GM21619 (cell line): ENCODE results near the gene CUX1.

ENCODE experiments used
- ATAC-seq: cut with Tn5 transposase; IDR thresholded peaks from one replicate; pipeline ENCODE4 v1.9.1; 2021; ENCODE audit not compliant: unreplicated experiment

CUX1 gene

DNA sequence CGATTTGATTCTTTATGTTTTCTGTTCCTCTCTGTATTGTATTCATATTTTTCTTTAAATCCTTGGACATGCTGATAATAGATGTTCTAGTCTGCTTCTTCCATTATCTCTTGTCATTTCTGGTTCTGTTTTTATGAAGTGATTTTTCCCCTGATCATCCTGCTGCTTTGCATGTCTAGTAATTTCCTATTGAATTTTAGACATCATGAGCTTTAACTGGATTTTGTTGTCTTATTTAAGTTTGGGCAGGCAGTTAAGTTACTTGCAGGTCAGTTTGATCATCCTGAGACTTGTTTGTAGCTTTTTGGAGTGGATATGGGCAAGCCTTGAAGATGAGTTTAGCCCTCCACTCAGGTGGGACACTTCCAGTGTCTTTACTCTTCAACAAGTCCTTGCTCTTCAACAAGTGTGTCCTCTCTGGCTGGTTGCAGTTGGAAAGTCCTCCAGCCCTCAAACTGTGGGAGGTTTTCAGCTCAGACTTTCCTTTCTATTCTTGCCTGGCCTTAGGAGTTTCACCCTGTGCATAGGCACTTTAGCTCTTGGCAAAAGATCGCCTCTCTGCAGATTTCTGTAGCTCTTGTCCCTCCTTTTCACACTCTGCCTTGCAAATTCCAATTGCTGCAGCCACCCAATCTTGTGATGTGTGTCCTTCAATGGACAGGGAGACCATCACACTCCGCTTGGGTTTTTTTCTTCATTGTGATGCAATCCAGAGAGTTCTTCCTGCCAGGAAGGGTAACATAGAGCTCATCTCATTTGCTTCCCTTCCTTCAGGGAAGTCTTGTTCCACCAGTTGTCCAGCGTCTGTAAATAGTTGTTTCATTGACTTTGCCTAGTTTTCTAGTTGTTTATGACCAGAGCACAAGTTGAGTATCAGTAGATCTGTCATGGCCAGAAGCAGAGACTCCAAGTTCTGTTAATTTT lies 272.0 kb downstream of the CUX1 start:
- no peak for ATAC-seq

DNA sequence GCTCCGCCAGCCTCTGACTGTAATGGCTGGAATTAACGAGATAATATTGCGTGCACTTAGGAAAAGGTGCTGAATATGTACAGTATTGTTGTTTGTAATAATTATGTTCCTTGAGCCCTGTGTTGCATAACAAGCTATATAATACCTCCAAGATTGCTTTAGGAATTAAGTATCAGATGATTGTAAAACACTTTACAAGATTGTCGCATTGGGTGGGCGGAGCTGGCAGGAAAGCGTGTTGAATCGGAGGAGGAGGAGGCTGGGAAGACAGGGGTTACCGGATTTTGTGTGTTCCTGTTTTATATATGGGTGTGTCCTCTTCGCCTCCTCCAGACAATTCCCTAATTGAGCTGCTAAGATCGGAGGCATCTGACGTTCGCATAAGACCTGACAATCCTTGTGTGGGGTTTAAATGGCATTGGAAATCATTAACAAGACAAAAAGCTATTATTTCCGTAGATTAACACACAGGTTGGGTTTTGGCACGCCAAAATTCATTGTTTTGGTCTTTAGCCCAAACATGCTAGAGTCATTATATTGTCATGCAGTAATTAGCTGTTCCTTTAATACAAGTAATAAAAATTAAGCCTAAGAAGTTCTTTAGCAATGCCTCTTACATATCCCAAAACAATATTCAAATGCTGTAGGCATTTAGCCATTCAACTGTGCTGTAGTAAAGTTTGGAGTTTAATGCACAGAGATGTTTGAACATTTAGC lies 276.3 kb downstream of the CUX1 start:
- ATAC-seq, result no peak

DNA sequence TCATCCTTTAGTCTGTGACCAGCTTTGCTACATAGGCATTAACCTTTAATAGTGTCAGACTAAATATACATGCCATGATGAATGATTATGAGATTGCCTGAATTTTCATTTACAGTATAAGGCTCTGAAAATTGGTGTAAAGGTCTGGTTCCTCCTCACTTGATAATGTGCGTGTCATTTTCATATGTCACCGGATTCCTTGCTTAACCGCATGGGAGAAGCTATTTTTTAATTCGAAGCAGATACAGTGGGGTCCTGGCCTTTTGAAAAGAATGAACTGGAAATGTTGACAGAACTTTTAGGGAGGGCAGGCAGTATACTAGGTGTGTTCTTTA lies 276.9 kb downstream of the CUX1 start:
- ATAC-seq, result no peak

GRCh38 chr7:102095321-102096011 lies 278.0 kb downstream of the CUX1 start:
- no peak for ATAC-seq

DNA sequence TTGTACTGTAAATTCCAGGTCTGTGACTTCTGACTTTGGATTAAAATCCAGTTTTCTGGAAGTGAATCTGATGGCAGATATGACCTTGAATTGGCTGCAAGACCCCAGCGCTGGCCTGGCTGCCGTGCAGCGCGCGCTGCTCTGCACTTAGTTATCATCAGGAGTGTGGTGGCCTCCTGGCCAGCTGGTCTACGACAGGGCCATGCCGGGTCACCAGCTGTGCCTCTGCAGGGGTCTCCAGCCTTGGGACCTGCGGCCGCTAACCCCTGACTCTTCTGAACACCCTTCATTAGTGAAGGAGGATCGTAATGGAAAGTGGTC lies 278.5 kb downstream of the CUX1 start:
- ATAC-seq, result no peak

DNA sequence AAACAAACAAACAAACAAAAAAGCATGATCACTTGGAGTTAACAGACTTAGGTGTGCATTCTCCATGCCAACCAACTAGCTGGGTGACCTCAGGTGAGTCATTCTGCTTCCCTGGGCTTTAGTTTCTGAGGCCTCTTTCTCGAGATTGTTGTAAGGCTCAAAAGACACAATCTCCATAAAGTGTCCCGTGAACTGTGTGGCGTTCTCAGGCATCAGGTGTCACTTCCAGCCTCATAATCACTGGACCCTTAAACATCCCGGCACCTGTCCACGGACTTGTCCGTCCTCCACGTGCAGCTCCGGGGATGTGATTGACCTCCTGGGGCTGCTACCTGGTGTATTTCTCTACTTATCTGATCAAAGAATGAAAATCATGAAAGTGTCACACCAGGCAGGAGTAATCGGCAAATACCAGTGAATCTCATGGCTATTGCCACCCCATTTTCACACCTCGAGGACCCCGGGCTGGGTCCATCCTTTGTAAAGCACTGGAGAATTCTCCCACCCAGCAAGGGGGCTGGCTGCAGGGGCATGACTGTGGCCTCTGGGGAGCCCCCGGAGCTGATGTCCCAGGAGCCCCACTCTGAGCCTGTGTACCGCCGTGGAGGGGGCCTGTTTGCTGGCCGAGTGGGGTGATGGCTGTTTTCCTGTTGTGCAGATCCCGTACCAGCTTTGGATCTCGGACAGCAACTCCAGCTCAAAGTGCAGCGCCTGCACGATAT lies 279.4 kb downstream of the CUX1 start:
- ATAC-seq, result no peak

- no peak for ATAC-seq
Measured at GRCh38 chr7:102097601-102098161, 280.3 kb downstream of the CUX1 start.

DNA sequence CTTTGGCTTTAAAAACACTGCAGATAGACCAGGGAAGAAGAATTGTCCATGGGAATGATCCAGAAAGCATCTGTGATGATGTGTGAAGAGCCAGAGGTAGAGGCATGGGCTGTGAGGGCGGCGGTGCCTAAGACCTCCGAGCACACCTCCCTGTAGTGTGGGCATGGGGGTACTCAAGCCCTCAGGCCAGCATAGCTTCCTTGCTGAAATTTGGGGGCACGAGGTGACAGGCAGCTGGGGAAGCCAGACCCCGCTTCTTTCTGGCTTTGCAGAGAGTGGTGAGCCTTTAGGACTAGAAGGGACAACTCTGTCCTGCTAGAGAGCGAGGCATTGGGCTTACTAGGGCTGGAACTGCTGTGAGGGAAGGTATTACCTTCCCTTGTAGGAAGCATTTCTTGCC lies 281.6 kb downstream of the CUX1 start:
- ATAC-seq, result no peak

DNA sequence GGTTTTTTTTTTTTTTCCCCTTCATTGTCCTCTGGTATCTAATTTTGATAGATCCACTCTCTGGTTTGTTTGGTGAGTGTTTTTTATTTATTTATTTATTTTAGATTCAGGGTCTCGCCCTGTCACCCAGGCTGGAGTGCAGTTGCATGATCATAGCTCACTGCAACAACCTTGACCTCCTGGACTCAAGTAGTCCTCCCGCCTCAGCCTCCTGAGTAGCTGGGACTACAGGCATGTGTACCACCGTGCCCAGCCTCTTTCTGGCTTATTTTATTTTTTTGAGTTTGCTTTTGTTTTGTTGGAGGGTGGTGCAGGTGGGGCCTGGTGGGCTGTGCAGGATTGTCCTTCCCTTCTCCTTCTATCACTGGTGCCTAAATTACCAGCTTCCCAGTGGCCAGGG lies 282.0 kb downstream of the CUX1 start:
- no peak for ATAC-seq

DNA sequence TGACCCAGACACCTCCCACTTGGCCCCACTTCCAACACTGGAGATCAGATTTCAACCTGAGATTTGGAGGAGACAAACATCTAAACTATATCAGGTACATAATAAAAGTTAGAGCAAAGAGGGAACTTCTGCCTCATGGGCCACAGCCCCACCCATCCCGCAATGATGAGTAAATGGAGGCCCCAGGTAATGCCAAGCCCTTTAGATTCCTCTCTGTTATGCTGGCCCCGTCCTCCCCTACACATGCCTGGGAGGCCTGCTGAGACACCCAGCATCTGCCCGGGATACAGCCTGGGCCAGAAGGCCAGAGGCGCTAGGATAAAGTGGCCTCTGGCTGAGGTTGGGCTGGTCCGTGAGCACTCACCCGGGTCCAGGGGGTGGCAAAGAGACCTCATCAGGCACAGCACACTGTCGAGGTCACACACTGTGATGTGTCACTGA lies 283.7 kb downstream of the CUX1 start:
- no peak for ATAC-seq

DNA sequence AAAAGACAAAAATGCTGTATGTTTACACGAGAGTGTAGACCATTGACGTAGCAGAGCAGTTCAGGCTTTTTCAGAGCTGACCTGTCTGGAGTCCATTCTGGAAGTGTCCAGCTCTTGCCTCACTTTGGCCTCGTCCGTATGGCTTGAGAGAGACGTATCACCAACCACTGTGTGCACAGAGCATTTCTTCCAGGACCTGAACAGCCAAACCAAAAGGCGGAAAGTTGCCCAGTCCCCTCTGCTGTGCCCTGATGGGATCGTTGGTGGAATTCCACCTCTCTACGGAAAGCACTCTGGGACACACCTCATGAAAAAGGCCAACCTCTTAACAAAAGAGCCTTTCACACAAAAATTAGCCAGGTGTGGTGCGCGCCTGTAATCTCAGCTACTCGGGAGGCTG lies 284.5 kb downstream of the CUX1 start:
- no peak for ATAC-seq

- no peak for ATAC-seq
Measured at GRCh38 chr7:102103027-102103372, 285.6 kb downstream of the CUX1 start.

- ATAC-seq, result no peak
Measured at GRCh38 chr7:102104245-102104644, 286.8 kb downstream of the CUX1 start.

DNA sequence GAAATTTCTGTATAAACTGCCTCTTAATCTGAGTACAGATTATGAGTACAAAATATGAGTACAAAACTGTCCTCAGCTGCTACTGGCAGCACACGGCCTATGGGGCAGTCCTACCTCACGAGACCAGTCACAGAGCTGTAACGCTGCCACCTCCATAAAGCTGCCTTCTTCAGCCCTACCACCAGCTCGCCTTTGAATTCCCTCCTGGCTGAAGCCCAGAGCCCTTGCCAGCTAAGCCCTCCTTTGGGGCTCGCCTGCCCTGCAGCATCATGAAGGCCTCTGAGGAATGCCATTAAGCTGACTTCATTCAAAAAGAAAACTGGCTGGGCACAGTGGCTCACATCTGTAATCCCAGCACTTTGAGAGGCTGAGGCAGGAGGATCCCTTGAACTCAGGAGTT lies 289.2 kb downstream of the CUX1 start:
- ATAC-seq, result no peak

DNA sequence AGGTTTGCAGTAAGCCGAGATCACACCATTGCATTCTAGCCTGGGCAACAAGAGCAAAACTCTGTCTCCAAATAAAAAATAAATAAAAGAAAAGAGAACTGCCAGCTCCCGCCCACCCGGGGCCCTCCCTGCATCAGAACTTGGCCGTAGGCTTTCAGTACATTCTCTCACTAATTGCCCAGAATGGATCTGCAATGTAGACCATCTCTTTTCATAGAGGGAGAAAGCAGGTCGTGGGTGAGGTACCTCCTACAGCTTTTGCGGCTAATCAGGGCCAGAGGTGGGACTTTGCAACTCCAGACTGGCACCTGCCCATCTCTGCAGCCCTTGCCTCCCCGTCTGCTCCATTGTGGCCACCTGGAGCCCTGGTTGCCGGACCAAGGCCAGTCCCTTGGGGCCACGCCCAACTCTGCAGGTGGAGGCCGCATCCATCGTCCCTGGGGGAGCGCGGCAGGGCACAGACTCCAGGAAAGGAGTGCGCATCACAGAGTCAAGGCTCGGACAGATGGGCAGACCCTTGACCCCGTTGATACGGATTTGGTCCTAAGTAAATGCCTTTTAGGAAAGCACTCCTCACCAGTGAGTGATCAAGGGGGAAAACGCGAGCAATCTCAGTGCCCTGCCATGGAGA lies 290.2 kb downstream of the CUX1 start:
- ATAC-seq, result no peak

DNA sequence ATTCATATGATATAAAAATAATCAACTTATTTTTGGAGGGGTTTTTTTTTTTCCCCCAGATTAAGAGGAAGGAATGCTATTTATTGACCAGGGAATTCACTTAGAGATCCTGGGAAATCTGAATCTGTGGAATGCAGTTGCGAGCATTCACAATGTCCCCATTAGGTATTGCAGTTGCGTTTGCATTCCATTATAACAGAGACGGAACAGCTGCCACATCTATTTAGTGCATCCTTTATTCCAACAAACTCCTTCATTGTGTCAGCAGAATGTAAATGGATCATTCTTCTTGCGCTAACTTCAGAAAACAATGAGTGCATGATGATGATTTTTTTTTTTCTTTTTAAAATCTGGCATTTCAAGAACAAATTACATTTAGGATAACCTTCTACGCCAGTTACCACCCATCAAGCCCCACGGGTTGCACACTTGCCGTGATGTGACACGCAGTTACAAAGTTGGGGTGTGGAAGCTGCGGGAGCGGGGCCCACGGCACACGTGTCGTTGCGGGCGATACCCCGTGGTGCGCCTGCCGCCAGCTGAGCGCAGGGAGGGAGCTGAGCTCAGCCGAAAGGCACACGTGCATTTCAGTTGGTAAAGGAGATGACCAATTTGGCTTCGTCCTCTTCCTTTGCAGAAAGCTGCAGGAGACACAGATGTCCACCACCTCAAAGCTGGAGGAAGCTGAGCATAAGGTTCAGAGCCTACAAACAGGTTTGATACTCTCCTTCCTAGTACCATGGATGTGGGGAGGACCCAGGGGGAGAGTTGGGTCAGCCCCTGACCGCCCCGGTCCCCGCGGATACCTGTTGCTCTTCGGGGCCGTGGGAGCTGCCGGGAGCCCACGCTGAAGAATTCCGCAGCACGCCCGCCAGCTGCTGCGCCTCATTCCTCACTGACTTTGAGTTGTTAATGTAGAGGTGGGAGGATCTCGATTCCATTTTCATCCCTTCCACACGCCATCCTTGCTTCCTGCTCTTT lies 293.9 kb downstream of the CUX1 start:
- no peak for ATAC-seq

- ATAC-seq, result no peak
Measured at GRCh38 chr7:102115181-102115580, 297.8 kb downstream of the CUX1 start.

- ATAC-seq, result no peak
Measured at GRCh38 chr7:102115931-102116330, 298.5 kb downstream of the CUX1 start.

GRCh38 chr7:102117743-102118142 lies 300.3 kb downstream of the CUX1 start:
- ATAC-seq, result no peak
